GM03348 (cell line): ENCODE measurements around the gene SLC30A9.

Source experiments
- DNase-seq: peaks from one replicate; pipeline ENCODE4 v3.0.0; 2012; ENCODE audit warnings: low spot score

SLC30A9 gene

DNA sequence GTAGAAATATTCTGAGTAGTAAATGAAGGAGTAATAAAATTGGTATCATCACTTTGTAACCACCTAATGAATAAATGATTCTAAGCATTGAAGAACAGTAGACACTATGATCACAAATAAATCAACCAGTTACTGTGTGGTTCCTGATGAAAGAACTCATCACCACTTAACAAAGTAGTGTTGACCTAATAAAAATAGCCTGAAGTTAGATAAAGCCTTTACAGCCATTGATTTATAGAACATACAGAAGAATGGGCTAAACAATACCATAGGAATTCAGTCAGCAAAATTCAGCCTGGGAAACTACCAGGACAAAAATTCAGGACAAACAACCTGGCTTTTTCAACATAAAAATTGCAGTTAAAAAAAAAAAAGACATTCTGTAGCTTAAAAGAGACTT lies 9.0 kb downstream of the SLC30A9 start:
- no peak for DNase-seq

DNA sequence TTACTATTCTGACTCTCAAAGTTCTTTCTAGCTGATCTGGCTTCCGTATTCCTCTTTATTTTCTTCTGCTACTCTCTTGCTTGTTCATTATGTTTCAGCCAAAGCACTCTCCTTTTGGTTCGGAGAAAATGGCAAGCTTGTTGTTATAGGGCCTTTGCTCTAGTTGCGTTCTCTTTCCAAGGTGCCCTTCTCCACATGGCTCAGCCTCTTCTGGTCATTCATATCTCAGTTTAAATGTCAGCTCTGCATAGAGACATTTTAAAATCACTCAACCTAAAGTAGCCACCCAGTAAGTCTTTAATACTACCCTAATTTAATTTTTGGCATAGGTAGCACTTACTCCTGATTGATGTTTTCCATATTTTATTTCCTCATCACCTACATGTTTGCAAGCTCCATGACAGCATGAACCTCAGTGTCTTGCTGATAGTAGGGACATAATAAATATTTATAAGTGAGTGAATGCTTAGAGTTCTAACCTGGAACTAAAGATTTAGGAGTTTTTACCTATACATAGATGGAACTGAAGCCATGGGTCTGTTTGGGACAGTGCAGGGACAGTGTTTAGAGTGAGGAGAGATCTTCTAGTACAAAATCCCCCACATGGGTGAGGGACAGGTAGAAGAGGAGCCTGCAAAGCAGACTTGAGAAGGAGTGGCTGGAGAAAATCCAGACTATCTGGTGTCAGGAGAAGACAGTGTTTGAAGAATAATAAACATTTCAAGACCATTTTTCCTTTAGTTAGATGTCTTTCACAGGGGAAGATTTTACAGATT lies 17.9 kb downstream of the SLC30A9 start:
- no peak for DNase-seq

DNA sequence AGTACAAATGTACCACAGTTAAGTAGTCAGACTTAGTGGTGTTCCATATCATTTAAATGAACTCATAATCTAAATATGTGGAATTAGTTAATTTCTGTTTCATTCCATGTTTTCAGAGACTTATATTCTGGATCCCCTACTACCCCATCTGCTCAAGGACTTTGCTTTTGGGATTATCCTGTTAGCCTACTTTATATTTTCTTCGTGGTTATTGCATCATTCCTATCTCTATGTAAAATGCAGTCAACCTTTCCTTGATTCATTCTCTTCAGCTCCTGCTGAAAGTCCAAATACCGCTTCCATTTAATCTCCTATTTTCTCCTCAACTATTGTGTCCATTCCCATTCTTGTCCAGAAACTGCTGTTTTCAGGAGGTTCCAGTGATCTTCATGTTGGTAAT lies 25.1 kb downstream of the SLC30A9 start:
- no peak for DNase-seq

- DNase-seq, result no peak
These were observed 28.1 kb downstream of the SLC30A9 start for GRCh38 chr4:42018451-42018850.

GRCh38 chr4:42048394-42048793 lies 58.1 kb downstream of the SLC30A9 start:
- peak; percentile 16 for DNase-seq

- DNase-seq, result no peak
These were observed 60.4 kb downstream of the SLC30A9 start for GRCh38 chr4:42050516-42051249.

DNA sequence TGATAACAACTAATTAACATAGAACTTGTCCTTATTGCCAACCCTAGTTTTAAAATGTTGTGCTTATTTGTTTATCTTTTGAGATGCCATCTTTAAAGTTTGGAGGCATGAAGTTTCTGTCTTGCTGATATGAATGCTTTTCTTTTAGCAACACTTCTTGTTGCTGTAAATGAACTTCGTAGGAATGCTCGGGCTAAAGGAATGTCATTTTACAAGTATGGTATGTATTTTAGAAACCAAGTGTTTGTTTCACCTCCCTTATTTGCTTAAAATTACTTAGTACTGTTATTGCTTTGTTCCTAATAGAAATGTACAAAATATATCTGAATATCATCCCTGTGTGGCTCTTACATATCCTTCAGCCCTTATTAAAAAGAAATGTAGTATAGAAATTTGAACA lies 76.1 kb downstream of the SLC30A9 start:
- no peak for DNase-seq

GRCh38 chr4:42067264-42067663 lies 76.9 kb downstream of the SLC30A9 start:
- DNase-seq, result no peak

DNA sequence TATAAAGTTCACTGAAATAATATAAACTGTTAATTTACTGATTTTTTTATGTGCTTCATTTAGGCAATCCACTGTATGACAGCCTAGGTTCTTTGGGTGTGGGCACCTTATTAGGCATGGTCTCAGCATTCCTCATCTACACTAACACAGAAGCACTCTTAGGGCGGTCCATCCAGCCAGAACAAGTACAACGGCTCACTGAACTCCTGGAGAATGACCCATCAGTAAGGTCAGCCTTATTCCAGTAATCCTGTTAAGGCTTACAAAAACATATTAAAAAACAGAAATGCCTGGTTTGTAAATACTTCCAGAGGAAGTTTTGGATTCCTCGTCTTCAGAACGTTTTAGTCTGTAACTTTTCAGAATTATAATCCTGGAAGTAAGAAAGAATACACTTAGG lies 80.1 kb downstream of the SLC30A9 start:
- DNase-seq, result no peak

- DNase-seq, result no peak
These were observed 84.0 kb downstream of the SLC30A9 start for GRCh38 chr4:42074294-42074693.

DNA sequence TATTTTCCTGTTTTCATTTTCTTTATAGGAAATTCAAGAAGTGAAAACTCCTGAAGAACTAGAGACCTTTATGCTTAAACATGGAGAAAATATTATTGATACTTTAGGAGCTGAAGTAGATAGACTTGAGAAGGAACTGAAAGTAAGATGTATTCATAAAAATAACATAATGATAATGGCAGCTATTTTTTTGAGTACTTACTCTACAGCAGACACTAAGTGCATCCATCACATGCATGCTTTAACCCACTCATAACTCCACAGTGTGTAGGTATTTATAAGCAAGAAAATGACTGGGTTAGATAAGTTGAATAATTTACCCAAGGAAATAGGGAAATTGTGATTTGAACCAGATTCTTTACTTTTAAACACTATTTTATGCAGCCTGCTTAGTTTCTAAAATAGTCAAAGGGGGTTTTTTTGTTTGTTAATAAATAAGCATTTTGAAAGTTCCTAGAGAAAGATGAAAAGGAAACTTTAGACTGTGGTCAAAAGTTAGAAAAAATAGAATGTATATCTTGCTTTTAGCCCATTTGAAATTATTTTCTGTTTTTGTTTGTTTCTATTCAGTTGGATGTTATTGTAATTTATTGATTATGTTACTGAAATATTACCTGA lies 88.0 kb downstream of the SLC30A9 start:
- DNase-seq, result no peak

DNA sequence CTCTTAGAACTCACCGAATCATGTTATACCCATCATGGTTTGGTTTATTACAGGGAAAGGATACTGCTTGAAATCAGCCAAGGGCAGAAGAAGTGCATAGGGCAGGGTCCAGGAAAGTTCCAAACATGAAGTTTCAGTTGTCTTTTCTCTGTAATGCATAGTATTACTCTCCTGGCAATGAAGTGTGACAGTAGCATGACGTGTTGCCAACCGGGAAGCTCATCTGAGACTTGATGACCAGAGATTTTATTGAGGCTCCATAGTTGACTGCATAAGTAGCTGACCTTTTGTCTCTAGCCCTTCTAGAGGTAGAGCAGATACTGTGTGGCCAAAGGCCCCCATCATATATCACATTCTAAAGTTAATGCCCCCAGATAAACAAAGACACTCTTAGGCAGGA lies 90.0 kb downstream of the SLC30A9 start:
- DNase-seq, result no peak

DNA sequence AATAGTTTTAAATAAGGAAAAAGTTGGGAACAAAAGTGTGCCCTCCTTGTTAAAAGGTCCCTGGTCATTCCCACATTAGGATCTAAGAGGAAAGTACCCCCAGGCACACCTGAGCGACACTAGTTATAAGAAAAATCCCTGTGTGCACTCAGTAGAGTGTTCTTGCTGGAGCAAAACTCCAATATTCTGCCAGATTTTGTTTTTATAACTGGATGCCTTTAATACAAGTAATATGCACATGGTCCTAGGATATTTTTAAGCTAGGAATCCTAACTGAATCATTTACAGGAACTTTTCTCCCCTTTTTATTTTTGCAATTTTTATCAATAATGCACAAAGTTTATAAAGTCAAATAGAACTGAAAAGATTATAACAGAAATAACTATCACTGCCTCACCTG lies 93.5 kb downstream of the SLC30A9 start:
- DNase-seq, result no peak

DNA sequence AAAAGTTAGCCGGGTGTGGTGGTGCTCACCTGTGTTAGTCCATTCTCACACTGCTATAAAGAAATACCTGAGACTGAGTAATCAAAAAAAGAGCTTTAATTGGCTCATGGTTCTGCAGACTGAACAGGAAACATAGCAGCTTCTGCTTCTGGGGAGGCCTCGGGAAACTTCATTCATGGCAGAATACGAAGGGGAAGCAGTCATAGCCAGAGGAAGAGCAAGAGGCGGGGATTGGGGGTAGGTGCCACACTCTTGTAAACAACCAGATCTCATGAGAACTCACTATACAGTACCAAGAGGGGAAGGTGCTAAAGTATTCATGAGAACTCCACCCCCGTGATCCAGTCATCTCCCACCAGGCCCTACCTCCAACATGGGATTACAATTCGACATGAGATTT lies 98.1 kb downstream of the SLC30A9 start:
- no peak for DNase-seq

DNA sequence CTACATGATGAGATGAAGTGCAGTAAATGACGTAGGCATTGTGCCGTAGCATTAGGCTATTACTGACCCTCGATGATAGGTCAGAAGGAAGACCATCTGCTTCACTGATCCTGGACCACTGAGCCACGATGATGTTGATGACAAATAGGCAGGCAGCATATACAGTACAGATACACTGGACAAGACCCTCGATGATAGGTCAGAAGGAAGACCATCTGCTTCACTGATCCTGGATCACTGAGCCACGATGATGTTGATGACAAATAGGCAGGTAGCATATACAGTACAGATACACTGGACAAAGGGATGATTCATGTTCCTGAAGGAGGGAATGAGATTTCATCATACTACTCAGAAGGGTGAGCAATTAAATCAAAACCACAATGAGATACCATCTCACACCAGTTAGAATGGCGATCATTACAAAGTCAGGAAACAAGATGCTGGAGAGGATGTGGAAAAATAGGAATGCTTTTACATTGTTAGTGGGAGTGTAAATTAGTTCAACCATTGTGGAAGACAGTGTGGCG lies 111.2 kb downstream of the SLC30A9 start:
- no peak for DNase-seq

GRCh38 chr4:42104521-42104920 lies 114.2 kb downstream of the SLC30A9 start:
- peak; percentile 51 for DNase-seq

DNA sequence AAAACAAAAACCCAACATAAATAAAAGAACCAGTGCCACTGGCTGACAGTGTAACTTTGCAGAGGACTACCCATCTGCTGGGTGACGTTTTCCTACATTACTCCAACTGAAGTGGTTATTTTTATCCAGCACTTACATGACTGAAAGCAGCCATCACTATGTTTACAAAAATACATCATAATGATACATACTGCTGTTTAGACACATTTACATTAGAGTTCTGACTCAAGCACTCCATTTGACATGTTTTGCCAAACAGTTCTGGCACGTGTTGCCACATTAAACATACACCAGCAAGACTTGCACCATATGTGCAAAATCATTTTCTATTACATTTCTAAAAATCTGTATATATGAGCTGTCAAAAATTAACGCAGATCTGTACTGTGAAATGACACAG lies 122.5 kb downstream of the SLC30A9 start:
- DNase-seq, result no peak

DNA sequence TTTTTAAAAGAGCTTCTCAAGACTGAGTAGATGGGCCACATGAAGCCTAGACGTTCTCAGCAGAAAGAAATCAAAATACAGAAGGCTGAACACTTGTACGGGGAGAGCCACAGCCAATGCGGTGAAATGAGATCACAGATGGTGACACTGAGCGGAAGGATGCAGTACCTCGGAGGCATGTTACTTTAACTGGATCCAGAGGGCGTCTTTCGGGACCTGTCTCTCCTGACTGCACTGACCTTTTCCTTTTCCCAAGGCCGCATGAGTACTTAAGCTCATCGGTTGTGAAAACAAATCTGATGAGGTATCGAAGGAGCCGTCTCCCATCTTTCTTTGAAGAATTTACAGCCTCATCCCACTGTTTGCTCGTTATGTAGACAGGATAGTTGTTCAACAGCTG lies 129.6 kb downstream of the SLC30A9 start:
- no peak for DNase-seq

DNA sequence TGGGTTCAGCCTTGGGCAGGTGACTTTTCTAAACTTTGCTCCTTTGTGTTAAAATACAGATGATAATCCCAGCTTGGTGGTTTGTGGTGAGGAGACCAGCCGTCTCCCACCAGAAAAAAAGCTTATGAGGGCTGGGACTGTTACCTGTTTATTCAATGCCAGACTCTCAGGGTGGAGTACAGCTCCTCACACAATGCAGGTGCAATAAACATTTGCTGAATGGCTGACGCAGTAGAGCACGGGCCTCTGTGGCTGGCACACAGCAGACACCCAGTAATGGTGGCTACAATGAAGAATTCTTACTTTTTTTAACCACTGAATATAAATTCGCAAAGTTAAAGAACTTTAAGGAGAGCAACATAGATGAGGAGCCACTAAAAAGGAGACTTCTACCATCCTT lies 131.9 kb downstream of the SLC30A9 start:
- no peak for DNase-seq

- no peak for DNase-seq
These were observed 132.8 kb downstream of the SLC30A9 start for GRCh38 chr4:42123071-42123644.

GRCh38 chr4:42132099-42132498 lies 141.8 kb downstream of the SLC30A9 start:
- DNase-seq, result no peak

GRCh38 chr4:42133006-42133405 lies 142.7 kb downstream of the SLC30A9 start:
- DNase-seq, result no peak

DNA sequence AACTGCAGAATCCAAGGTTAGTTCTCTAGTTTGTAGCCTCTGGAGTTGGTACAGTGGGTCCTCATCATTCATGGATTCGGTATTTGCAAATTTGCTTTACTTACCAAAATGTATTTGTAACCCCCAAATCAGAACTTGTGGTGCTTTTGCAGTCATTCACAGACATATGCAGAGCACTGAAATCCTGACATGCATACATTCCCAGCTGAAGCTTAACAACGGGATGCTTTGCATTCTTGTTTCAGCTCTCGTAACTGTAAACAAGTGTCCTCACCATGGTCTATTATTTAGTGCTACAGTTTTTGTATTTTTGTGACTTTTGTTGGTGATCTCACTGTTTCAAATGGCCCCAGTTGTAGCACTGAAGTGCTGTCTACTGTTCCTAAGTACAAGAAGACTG lies 146.0 kb downstream of the SLC30A9 start:
- DNase-seq, result no peak
